Measurements from ENCODE around the gene COA1.

Gene COA1

GRCh38 chr7:43647339-43647672, 82.0 kb downstream of the COA1 start:
- 0 out of 2 replicates have a peak, but pooled peaks have one; percentile 41 for TF ChIP-seq ZNF565 (CRISPR knock-in tag; conservative IDR thresholded peaks at IDR 0.05; ENCODE audit: low read depth)
- TF ChIP-seq GLIS3 (CRISPR knock-in tag; IDR thresholded peaks at IDR 0.05) = 0 out of 2 replicates have a peak, but pooled peaks have one; percentile 39
- 0 out of 2 replicates have a peak, but pooled peaks have one; percentile 36 for TF ChIP-seq ARNTL (CRISPR knock-in tag; IDR thresholded peaks at IDR 0.05; ENCODE audit: borderline replicate concordance, low read depth)
- TF ChIP-seq CSRNP3 (CRISPR knock-in tag; IDR thresholded peaks at IDR 0.05) = no peak
- ATAC-seq = peak; percentile 42

- 0 out of 2 replicates have a peak, but pooled peaks have one; percentile 31 for TF ChIP-seq ZFP3 (CRISPR knock-in tag; IDR thresholded peaks at IDR 0.05)
- TF ChIP-seq CSRNP3 (CRISPR knock-in tag; IDR thresholded peaks at IDR 0.05) = no peak
- TF ChIP-seq RARB (CRISPR knock-in tag; IDR thresholded peaks at IDR 0.05) = peak; percentile 10; the same call in 1 of the 2 replicates
- TF ChIP-seq TSHZ2 (CRISPR knock-in tag; IDR thresholded peaks at IDR 0.05) = no peak
- 0 out of 2 replicates have a peak, but pooled peaks have one; percentile 8 for TF ChIP-seq ISL1 (CRISPR knock-in tag; IDR thresholded peaks at IDR 0.05)
- TF ChIP-seq ZNF70 (CRISPR knock-in tag; IDR thresholded peaks at IDR 0.05) = peak; percentile 92
- TF ChIP-seq SNAI2 (CRISPR knock-in tag; IDR thresholded peaks at IDR 0.05) = no peak
- TF ChIP-seq ZNF565 (CRISPR knock-in tag; conservative IDR thresholded peaks at IDR 0.05; ENCODE audit: low read depth) = no peak
- TF ChIP-seq ZNF8 (CRISPR knock-in tag; IDR thresholded peaks at IDR 0.05) = no peak
- TF ChIP-seq ZC3H10 (CRISPR knock-in tag; IDR thresholded peaks at IDR 0.05) = peak; percentile 13; the same call in 1 of the 2 replicates
- peak; percentile 72; the same call in 1 of the 2 replicates for TF ChIP-seq TOX (CRISPR knock-in tag; IDR thresholded peaks at IDR 0.05; ENCODE audit: borderline replicate concordance)
- peak; percentile 12 for ATAC-seq
Measured at GRCh38 chr7:43646603-43647338, 82.6 kb downstream of the COA1 start.

GRCh38 chr7:43645699-43646226, 83.6 kb downstream of the COA1 start:
- TF ChIP-seq PATZ1 (CRISPR knock-in tag; IDR thresholded peaks at IDR 0.05; ENCODE audit: borderline replicate concordance) (no peak), ZC3H10 (CRISPR knock-in tag; IDR thresholded peaks at IDR 0.05) (peak; percentile 47; the same call in 1 of the 2 replicates)
- ATAC-seq = no peak

- ATAC-seq = no peak
- TF ChIP-seq ZNF70 (CRISPR knock-in tag; IDR thresholded peaks at IDR 0.05) = no peak
- no peak for TF ChIP-seq CSDC2 (CRISPR knock-in tag; IDR thresholded peaks at IDR 0.05)
- TF ChIP-seq ZC3H10 (CRISPR knock-in tag; IDR thresholded peaks at IDR 0.05) = no peak
- TF ChIP-seq ISL1 (CRISPR knock-in tag; IDR thresholded peaks at IDR 0.05) = no peak
- no peak for TF ChIP-seq OSR1 (CRISPR knock-in tag; IDR thresholded peaks at IDR 0.05)
Measured at GRCh38 chr7:43643846-43644245, 85.5 kb downstream of the COA1 start.

All from SK-N-SH treated with all-trans-retinoic acid at 6 μM for 48 hours (cell line).